ENCODE results near the gene KNCN. TPM values are rescaled to one million over a fixed set of nuclear protein-coding genes. Genes with fewer than 3 reads are reported as not detected.

KNCN gene
- total RNA-seq, 2 donors from 2014 or later: not detected

- Mint-ChIP-seq H3K9me3 (no peaks in the 10 kb centered on the region), H3K36me3 (ENCODE audit: low read depth) (peaks cover 22% of the 10 kb centered on the region), H3K4me3 (no peak overlapping the region), H3K27ac (no peak overlapping the region), H3K4me1 (no peaks in the 10 kb centered on the region), H3K27me3 (ENCODE audit: insufficient read depth) (no peaks in the 10 kb centered on the region)
- DNase-seq: no peak
- no peak overlapping the region for H3K27ac ChIP-seq (ENCODE audit: low read depth, low read length)
- TF ChIP-seq, protein P1, sequence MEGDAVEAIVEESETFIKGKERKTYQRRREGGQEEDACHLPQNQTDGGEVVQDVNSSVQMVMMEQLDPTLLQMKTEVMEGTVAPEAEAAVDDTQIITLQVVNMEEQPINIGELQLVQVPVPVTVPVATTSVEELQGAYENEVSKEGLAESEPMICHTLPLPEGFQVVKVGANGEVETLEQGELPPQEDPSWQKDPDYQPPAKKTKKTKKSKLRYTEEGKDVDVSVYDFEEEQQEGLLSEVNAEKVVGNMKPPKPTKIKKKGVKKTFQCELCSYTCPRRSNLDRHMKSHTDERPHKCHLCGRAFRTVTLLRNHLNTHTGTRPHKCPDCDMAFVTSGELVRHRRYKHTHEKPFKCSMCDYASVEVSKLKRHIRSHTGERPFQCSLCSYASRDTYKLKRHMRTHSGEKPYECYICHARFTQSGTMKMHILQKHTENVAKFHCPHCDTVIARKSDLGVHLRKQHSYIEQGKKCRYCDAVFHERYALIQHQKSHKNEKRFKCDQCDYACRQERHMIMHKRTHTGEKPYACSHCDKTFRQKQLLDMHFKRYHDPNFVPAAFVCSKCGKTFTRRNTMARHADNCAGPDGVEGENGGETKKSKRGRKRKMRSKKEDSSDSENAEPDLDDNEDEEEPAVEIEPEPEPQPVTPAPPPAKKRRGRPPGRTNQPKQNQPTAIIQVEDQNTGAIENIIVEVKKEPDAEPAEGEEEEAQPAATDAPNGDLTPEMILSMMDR (conservative IDR thresholded peaks at IDR 0.05): no peak
- H3K4me3 ChIP-seq (ENCODE audit: low read length): no peak overlapping the region
- no peaks in the 10 kb centered on the region for H3K4me1 ChIP-seq (ENCODE audit: control insufficient read depth, insufficient read depth, low read length)
- H3K9me3 ChIP-seq (ENCODE audit: control insufficient read depth, low read length): no peaks in the 10 kb centered on the region
- 93% methylated on average over 1 of the region's 1 CpG; no CpG with 5 or more reads in 1 of the 2 experiments for WGBS, 2 experiments (ENCODE audit: insufficient coverage in 1 of 2, insufficient read length in 1 of 2)
- peaks cover 17% of the 10 kb centered on the region for H3K36me3 ChIP-seq (ENCODE audit: control insufficient read depth, insufficient read depth, low read length)
- H3K9ac ChIP-seq (ENCODE audit: extremely low read depth, low read length, poor library complexity, severe bottlenecking): no peak overlapping the region
- H3K27me3 ChIP-seq (ENCODE audit: control insufficient read depth, insufficient read depth, low read length, poor library complexity, severe bottlenecking): no peaks in the 10 kb centered on the region
These were observed 44.6 kb upstream of the KNCN start for GRCh38 chr1:46596036-46596435.

DNA sequence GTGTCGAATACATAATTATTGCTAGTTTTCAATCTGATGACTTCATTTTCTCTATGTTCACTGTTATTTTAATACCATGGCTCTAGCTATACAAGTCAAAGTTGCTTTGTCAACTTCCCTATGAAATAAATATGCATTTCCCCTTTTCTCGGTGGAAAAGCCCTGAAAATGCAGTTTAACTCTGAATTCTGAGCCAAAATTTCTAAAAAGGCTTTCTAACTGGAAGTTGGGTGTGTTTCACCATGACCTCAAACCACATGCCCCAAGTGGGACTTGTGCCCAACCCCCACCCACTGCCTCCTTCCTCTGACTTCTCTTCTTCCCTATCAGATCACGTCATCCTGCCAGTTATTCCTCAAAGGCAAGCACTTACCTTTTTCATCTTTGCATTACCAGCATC is 43.7 kb upstream of the KNCN start:
- H3K27me3 ChIP-seq (ENCODE audit: control insufficient read depth, insufficient read depth, low read length, poor library complexity, severe bottlenecking): no peaks in the 10 kb centered on the region
- Mint-ChIP-seq H3K4me3 (no peak overlapping the region), H3K27me3 (ENCODE audit: insufficient read depth) (no peaks in the 10 kb centered on the region), H3K9me3 (no peaks in the 10 kb centered on the region), H3K27ac (no peak overlapping the region), H3K4me1 (no peaks in the 10 kb centered on the region), H3K36me3 (ENCODE audit: low read depth) (peaks cover 22% of the 10 kb centered on the region)
- DNase-seq: no peak
- no peak overlapping the region for H3K27ac ChIP-seq (ENCODE audit: low read depth, low read length)
- no peaks in the 10 kb centered on the region for H3K4me1 ChIP-seq (ENCODE audit: control insufficient read depth, insufficient read depth, low read length)
- H3K9ac ChIP-seq (ENCODE audit: extremely low read depth, low read length, poor library complexity, severe bottlenecking): no peak overlapping the region
- H3K4me3 ChIP-seq (ENCODE audit: low read length): no peak overlapping the region
- WGBS, 2 experiments (ENCODE audit: insufficient coverage in 1 of 2, insufficient read length in 1 of 2): 92 to 94% methylated on average over 2 to 3 of the region's 3 CpGs
- H3K9me3 ChIP-seq (ENCODE audit: control insufficient read depth, low read length): no peaks in the 10 kb centered on the region
- TF ChIP-seq, protein P1 (conservative IDR thresholded peaks at IDR 0.05): no peak
- H3K36me3 ChIP-seq (ENCODE audit: control insufficient read depth, insufficient read depth, low read length): peaks cover 23% of the 10 kb centered on the region

GRCh38 chr1:46594063-46594462 is 42.6 kb upstream of the KNCN start:
- no peak overlapping the region for H3K27ac ChIP-seq (ENCODE audit: low read depth, low read length)
- no peak overlapping the region for H3K4me3 Mint-ChIP-seq
- no peaks in the 10 kb centered on the region for H3K9me3 ChIP-seq (ENCODE audit: control insufficient read depth, low read length)
- H3K9ac ChIP-seq (ENCODE audit: extremely low read depth, low read length, poor library complexity, severe bottlenecking): no peak overlapping the region
- peaks cover 32% of the 10 kb centered on the region for H3K36me3 Mint-ChIP-seq (ENCODE audit: low read depth)
- H3K4me1 Mint-ChIP-seq: no peaks in the 10 kb centered on the region
- WGBS, 2 experiments (ENCODE audit: insufficient coverage in 1 of 2, insufficient read length in 1 of 2): 91 to 98% methylated on average over 3 to 5 of the region's 5 CpGs
- no peaks in the 10 kb centered on the region for H3K27me3 Mint-ChIP-seq (ENCODE audit: insufficient read depth)
- H3K9me3 Mint-ChIP-seq: no peaks in the 10 kb centered on the region
- H3K27ac Mint-ChIP-seq: no peak overlapping the region
- no peaks in the 10 kb centered on the region for H3K4me1 ChIP-seq (ENCODE audit: control insufficient read depth, insufficient read depth, low read length)
- DNase-seq: no peak
- H3K27me3 ChIP-seq (ENCODE audit: control insufficient read depth, insufficient read depth, low read length, poor library complexity, severe bottlenecking): no peaks in the 10 kb centered on the region
- H3K36me3 ChIP-seq (ENCODE audit: control insufficient read depth, insufficient read depth, low read length): peaks cover 26% of the 10 kb centered on the region
- TF ChIP-seq, protein P1 (conservative IDR thresholded peaks at IDR 0.05): no peak
- H3K4me3 ChIP-seq (ENCODE audit: low read length): no peak overlapping the region
